Liver (tissue), 9 donors: Measurements from ENCODE around the gene CHST5. TPM values are rescaled to one million over a fixed set of nuclear protein-coding genes. Genes with fewer than 3 reads are reported as not detected.

ENCODE experiments used
- DNase-seq: peaks from one replicate; pipeline ENCODE4 v3.0.0-alpha.2; 2017; ENCODE audit warnings: low spot score
- H3K27ac ChIP-seq, 2 donors: one replicate each; pipeline ENCODE4 v1.7.0; 2013; ENCODE audit warnings: inconsistent platforms in 2 of 2, low read length in 2 of 2, control low read depth in 1 of 2, low read depth in 1 of 2, mild to moderate bottlenecking in 1 of 2
- H3K27me3 ChIP-seq, 4 donors: one replicate each; pipeline versions ENCODE4 v1.6.1 to v1.7.0; 2013; ENCODE audit warnings: low read length in 3 of 4, inconsistent platforms in 1 of 4, mild to moderate bottlenecking in 1 of 4, moderate library complexity in 1 of 4; ENCODE audit not compliant: control insufficient read depth in 4 of 4, insufficient read depth in 4 of 4
- H3K36me3 ChIP-seq, 4 donors: one replicate each; pipeline versions ENCODE4 v1.6.1 to v1.7.0; 2013; ENCODE audit warnings: low read length in 3 of 4, mild to moderate bottlenecking in 3 of 4, low read depth in 1 of 4, moderate library complexity in 1 of 4; ENCODE audit not compliant: control insufficient read depth in 4 of 4, insufficient read depth in 3 of 4
- H3K4me1 ChIP-seq, 4 donors: one replicate each; pipeline versions ENCODE4 v1.6.1 to v1.7.0; 2013; ENCODE audit warnings: low read length in 3 of 4, mild to moderate bottlenecking in 3 of 4, moderate library complexity in 1 of 4; ENCODE audit not compliant: control insufficient read depth in 4 of 4, insufficient read depth in 4 of 4
- H3K4me3 ChIP-seq, 3 donors: one replicate each; pipeline versions ENCODE4 v1.6.1 to v1.7.0; 2013; ENCODE audit warnings: low read length in 3 of 3, control low read depth in 1 of 3, low read depth in 1 of 3, mild to moderate bottlenecking in 1 of 3
- H3K9ac ChIP-seq, 2 donors: one replicate each; pipeline ENCODE4 v1.7.0; 2013; ENCODE audit warnings: low read length in 2 of 2, mild to moderate bottlenecking in 2 of 2, moderate library complexity in 2 of 2, control low read depth in 1 of 2, low read depth in 1 of 2
- H3K9me3 ChIP-seq, 4 donors: one replicate each; pipeline versions ENCODE4 v1.6.1 to v1.7.0; 2013; ENCODE audit warnings: low read length in 3 of 4; ENCODE audit not compliant: control insufficient read depth in 4 of 4
- ATF3 ChIP-seq: IDR thresholded peaks from 2 replicates; pipeline ENCODE4 v1.6.1; 2016; ENCODE audit warnings: antibody characterized with exemption
- CTCF ChIP-seq: fragments of 150-350 bp; IDR thresholded peaks from 2 replicates; pipeline ENCODE4 v1.5.1; 2017; ENCODE audit warnings: improper control_type of control experiment, low read depth, low read length; ENCODE audit not compliant: missing input control
- EGR1 ChIP-seq, 2 donors: IDR thresholded peaks; 2 replicates each; pipeline ENCODE4 v1.6.1; 2016 to 2018; ENCODE audit warnings: antibody characterized with exemption in 2 of 2, low read depth in 2 of 2
- FOXA1 ChIP-seq: IDR thresholded peaks from 2 replicates; pipeline ENCODE4 v1.6.1; 2016; ENCODE audit warnings: antibody characterized with exemption
- FOXA2 ChIP-seq: IDR thresholded peaks from 2 replicates; pipeline ENCODE4 v1.6.1; 2016; ENCODE audit warnings: antibody characterized with exemption
- GABPA ChIP-seq, 2 donors: IDR thresholded peaks in 1 of 2; conservative IDR thresholded peaks in 1 of 2; 2 replicates each; pipeline ENCODE4 v1.6.1; 2016; ENCODE audit warnings: antibody characterized with exemption in 2 of 2, mild to moderate bottlenecking in 1 of 2, moderate library complexity in 1 of 2
- HNF4A ChIP-seq, 2 donors: conservative IDR thresholded peaks; 2 replicates each; pipeline ENCODE4 v1.6.1; 2016; ENCODE audit warnings: antibody characterized with exemption in 2 of 2, mild to moderate bottlenecking in 2 of 2
- HNF4G ChIP-seq: IDR thresholded peaks from 2 replicates; pipeline ENCODE4 v1.6.1; 2016; ENCODE audit warnings: antibody characterized with exemption
- NR2F2 ChIP-seq: IDR thresholded peaks from 2 replicates; pipeline ENCODE4 v1.6.1; 2016; ENCODE audit warnings: antibody characterized with exemption
- RAD21 ChIP-seq, 2 donors: IDR thresholded peaks; 2 replicates each; pipeline ENCODE4 v1.6.1; 2016; ENCODE audit warnings: antibody characterized with exemption in 2 of 2, mild to moderate bottlenecking in 2 of 2
- REST ChIP-seq: IDR thresholded peaks from 2 replicates; pipeline ENCODE4 v1.6.1; 2016; ENCODE audit warnings: antibody characterized with exemption, mild to moderate bottlenecking
- RXRA ChIP-seq, 2 donors: IDR thresholded peaks; 2 replicates each; pipeline ENCODE4 v1.6.1; 2017 to 2018; ENCODE audit warnings: antibody characterized with exemption in 2 of 2, mild to moderate bottlenecking in 1 of 2
- SP1 ChIP-seq: IDR thresholded peaks from 2 replicates; pipeline ENCODE4 v1.6.1; 2018; ENCODE audit warnings: antibody characterized with exemption, mild to moderate bottlenecking
- YY1 ChIP-seq: IDR thresholded peaks from 2 replicates; pipeline ENCODE4 v1.6.1; 2016; ENCODE audit warnings: antibody characterized with exemption, mild to moderate bottlenecking
- WGBS: extraction: QIAGEN DNeasy Blood & Tissue Kit; methylation state at CpG from one replicate; pipeline ENCODE4 v1.1.7; 2013; 5-methylcytosine and 5-hydroxymethylcytosine counted together
- polyA plus RNA-seq, 2 donors: library from polyadenylated mRNA; stranded (reverse) in 1 of 2; unstranded in 1 of 2; fragments of 200-250 nt in 1 of 2; fragments of >200 nt in 1 of 2; fragmentation: Nextera tagmentation in 1 of 2; extraction: Ambion mirVana in 1 of 2; gene quantifications; one replicate each; pipeline versions ENCODE4 v1.2.1 to v1.2.3, GENCODE V29; 2013 to 2015
- total RNA-seq, 2 donors: library from RNA; depleted of rRNA; stranded (reverse); fragments of >200 nt; gene quantifications; one replicate each; pipeline ENCODE4 v1.2.3, GENCODE V29; 2014
- TF ChIP-seq, protein P1 (sequence below): IDR thresholded peaks from 2 replicates; pipeline ENCODE4 v1.6.1; 2016; ENCODE audit warnings: antibody characterized with exemption
- donor health status: healthy.
- donor health status: healthy.
- donor health status: healthy.
- donor health status: healthy.
- donor health status: healthy.

Gene CHST5
- total and polyA plus RNA-seq, 4 donors = not detected

DNA sequence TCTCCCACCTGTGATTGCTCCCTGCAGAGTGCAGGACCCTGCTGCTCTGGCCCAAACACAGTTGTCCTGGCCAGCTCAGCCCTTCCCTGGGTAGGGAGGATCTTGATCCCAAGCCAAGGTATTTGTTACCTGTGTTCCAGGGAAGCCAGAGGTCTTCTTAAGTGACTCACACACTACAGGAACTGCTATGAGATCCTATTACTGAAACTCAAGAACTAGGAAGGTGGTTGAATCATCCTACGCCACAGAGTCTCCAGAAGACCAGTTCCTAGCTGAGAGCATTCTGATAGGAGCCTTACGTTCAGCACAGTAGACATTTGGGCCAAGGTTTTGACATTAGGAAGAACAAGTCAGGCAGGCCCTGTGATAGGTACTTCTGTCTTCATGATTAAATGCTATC lies 52.7 kb downstream of the CHST5 start:
- WGBS = 87% methylated on average over 2 of the region's 2 CpGs
- Histone ChIP-seq H3K4me1 (no peaks in the 10 kb centered on the region), H3K27ac (no peak overlapping the region), H3K4me3 (no peak overlapping the region), H3K27me3 (peaks cover 0 to 4% (median 1%) of the 10 kb centered on the region in 4 donors), H3K9ac (no peak overlapping the region), H3K9me3 (no peaks in the 10 kb centered on the region), H3K36me3 (no peaks in the 10 kb centered on the region)
- TF ChIP-seq REST = no peak
- TF ChIP-seq GABPA (IDR thresholded peaks at IDR 0.05 in 1 of 2, conservative IDR thresholded peaks at IDR 0.05 in 1 of 2) = no peak
- no peak for TF ChIP-seq RAD21 (IDR thresholded peaks at IDR 0.05)
- TF ChIP-seq, protein P1, sequence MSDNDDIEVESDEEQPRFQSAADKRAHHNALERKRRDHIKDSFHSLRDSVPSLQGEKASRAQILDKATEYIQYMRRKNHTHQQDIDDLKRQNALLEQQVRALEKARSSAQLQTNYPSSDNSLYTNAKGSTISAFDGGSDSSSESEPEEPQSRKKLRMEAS = no peak
- TF ChIP-seq NR2F2 = no peak
- no peak for TF ChIP-seq SP1
- TF ChIP-seq EGR1 (IDR thresholded peaks at IDR 0.05; ENCODE audit: low read depth in 2 of 2) = no peak
- TF ChIP-seq HNF4G = no peak
- TF ChIP-seq CTCF = no peak
- TF ChIP-seq YY1 = no peak
- no peak for TF ChIP-seq FOXA1
- DNase-seq = no peak

DNA sequence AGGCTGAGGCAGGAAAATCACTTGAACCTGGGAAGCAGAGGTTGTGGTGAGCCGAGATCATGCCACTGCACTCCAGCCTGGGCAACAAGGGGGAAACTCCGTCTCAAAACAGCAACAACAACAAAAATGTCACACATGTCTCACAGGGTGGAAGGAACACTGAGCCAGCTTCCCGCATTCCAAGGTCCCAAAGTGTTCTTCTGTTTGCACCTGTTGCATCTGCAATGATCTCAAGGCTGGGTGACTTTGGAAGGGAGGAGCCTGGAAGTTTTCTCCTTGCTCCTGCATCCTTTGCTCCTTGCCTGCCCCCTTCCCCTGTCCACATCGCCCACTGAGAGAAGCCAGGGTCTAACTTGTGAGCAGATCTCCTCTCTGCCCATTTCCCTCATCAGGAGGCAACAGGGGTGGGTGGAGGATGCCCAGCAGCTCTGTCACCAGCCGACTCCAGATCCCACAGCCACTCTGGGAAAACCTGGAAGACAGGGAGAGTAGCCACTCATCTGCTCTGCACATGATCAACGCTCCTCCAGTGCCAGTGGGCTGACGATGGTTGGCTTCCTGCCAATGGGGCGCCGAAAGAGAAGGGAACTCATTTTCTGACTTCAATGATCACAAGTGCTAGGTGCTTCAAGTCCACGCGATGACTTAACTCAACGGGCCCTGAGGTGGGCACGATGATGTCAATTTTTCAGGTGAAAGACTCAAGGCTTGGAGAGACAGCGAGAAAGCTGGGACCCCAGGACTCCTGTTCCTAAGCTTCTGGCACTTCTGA lies 53.3 kb downstream of the CHST5 start:
- Histone ChIP-seq H3K4me1 (no peaks in the 10 kb centered on the region), H3K9me3 (no peaks in the 10 kb centered on the region), H3K27ac (no peak overlapping the region), H3K27me3 (peaks cover 0 to 4% (median 1%) of the 10 kb centered on the region in 4 donors), H3K36me3 (no peaks in the 10 kb centered on the region), H3K9ac (no peak overlapping the region), H3K4me3 (no peak overlapping the region)
- 80% methylated on average over 14 of the region's 14 CpGs for WGBS
- DNase-seq = no peak
- TF ChIP-seq RAD21 (IDR thresholded peaks at IDR 0.05) (no peak), RXRA (IDR thresholded peaks at IDR 0.05) (no peak), HNF4A (conservative IDR thresholded peaks at IDR 0.05) (no peak), EGR1 (IDR thresholded peaks at IDR 0.05; ENCODE audit: low read depth in 2 of 2) (no peak), FOXA2 (no peak), ATF3 (no peak)
- TF ChIP-seq, protein P1 = no peak
